Measurements from ENCODE around the gene CATSPER1.

DNA sequence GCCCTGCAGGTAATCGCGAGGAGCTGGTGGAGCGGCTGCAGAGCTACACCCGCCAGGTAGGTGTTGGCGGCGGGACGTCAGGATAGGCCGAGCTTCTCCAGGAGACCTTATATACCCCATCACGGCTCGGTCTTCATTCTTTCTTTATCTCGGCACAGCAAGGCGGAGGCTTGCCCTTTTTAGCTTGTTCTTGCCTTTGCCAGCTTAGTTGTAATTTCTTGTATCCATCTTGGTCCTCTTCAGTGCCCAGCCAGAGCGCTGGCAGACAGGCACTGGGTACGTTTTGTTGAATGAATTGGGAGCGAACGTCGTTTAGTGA lies 26.3 kb upstream of the CATSPER1 start:
- TF ChIP-seq, protein P1, sequence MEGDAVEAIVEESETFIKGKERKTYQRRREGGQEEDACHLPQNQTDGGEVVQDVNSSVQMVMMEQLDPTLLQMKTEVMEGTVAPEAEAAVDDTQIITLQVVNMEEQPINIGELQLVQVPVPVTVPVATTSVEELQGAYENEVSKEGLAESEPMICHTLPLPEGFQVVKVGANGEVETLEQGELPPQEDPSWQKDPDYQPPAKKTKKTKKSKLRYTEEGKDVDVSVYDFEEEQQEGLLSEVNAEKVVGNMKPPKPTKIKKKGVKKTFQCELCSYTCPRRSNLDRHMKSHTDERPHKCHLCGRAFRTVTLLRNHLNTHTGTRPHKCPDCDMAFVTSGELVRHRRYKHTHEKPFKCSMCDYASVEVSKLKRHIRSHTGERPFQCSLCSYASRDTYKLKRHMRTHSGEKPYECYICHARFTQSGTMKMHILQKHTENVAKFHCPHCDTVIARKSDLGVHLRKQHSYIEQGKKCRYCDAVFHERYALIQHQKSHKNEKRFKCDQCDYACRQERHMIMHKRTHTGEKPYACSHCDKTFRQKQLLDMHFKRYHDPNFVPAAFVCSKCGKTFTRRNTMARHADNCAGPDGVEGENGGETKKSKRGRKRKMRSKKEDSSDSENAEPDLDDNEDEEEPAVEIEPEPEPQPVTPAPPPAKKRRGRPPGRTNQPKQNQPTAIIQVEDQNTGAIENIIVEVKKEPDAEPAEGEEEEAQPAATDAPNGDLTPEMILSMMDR (IDR thresholded peaks at IDR 0.05) = no peak
- TF ChIP-seq EZH2phosphoT487 (IDR thresholded peaks at IDR 0.05) = no peak

Data from neural progenitor cell (in vitro differentiated cells).